GM18526 (cell line): ENCODE measurements around the gene PTGER2.

ENCODE experiments used
- POLR2A ChIP-seq: IDR thresholded peaks from 3 replicates; pipeline ENCODE4 v1.6.1; 2011; ENCODE audit not compliant: insufficient read length; ENCODE audit errors: extremely low read depth

Gene PTGER2

GRCh38 chr14:52342849-52343596 lies 28.9 kb downstream of the PTGER2 start:
- TF ChIP-seq POLR2A: no peak

GRCh38 chr14:52346778-52347177 lies 32.7 kb downstream of the PTGER2 start:
- no peak for TF ChIP-seq POLR2A

GRCh38 chr14:52348279-52348678 lies 34.2 kb downstream of the PTGER2 start:
- no peak for TF ChIP-seq POLR2A

- TF ChIP-seq POLR2A: no peak
Observed at GRCh38 chr14:52348776-52349175, 34.7 kb downstream of the PTGER2 start.

- TF ChIP-seq POLR2A: no peak
Observed at GRCh38 chr14:52349731-52350130, 35.6 kb downstream of the PTGER2 start.

- TF ChIP-seq POLR2A: no peak
Observed at GRCh38 chr14:52350445-52350844, 36.3 kb downstream of the PTGER2 start.

- no peak for TF ChIP-seq POLR2A
Observed at GRCh38 chr14:52351233-52352060, 37.3 kb downstream of the PTGER2 start.

- TF ChIP-seq POLR2A: no peak
Observed at GRCh38 chr14:52352061-52352491, 38.0 kb downstream of the PTGER2 start.

GRCh38 chr14:52352569-52352968 lies 38.5 kb downstream of the PTGER2 start:
- TF ChIP-seq POLR2A: no peak

GRCh38 chr14:52354242-52354641 lies 40.1 kb downstream of the PTGER2 start:
- TF ChIP-seq POLR2A: no peak

- no peak for TF ChIP-seq POLR2A
Observed at GRCh38 chr14:52355016-52355431, 40.9 kb downstream of the PTGER2 start.

- TF ChIP-seq POLR2A: no peak
Observed at GRCh38 chr14:52355526-52355925, 41.4 kb downstream of the PTGER2 start.

- no peak for TF ChIP-seq POLR2A
Observed at GRCh38 chr14:52356025-52356424, 41.9 kb downstream of the PTGER2 start.

- no peak for TF ChIP-seq POLR2A
Observed at GRCh38 chr14:52360831-52361230, 46.7 kb downstream of the PTGER2 start.

- no peak for TF ChIP-seq POLR2A
Observed at GRCh38 chr14:52363041-52363704, 49.1 kb downstream of the PTGER2 start.

- no peak for TF ChIP-seq POLR2A
Observed at GRCh38 chr14:52363961-52364360, 49.8 kb downstream of the PTGER2 start.

GRCh38 chr14:52365071-52365470 lies 51.0 kb downstream of the PTGER2 start:
- no peak for TF ChIP-seq POLR2A
